Measurements from ENCODE around the gene CTRB1.

GRCh38 chr16:75229172-75230031 lies 10.6 kb downstream of the CTRB1 start:
- TF ChIP-seq, protein P1, sequence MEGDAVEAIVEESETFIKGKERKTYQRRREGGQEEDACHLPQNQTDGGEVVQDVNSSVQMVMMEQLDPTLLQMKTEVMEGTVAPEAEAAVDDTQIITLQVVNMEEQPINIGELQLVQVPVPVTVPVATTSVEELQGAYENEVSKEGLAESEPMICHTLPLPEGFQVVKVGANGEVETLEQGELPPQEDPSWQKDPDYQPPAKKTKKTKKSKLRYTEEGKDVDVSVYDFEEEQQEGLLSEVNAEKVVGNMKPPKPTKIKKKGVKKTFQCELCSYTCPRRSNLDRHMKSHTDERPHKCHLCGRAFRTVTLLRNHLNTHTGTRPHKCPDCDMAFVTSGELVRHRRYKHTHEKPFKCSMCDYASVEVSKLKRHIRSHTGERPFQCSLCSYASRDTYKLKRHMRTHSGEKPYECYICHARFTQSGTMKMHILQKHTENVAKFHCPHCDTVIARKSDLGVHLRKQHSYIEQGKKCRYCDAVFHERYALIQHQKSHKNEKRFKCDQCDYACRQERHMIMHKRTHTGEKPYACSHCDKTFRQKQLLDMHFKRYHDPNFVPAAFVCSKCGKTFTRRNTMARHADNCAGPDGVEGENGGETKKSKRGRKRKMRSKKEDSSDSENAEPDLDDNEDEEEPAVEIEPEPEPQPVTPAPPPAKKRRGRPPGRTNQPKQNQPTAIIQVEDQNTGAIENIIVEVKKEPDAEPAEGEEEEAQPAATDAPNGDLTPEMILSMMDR (conservative IDR thresholded peaks at IDR 0.05 in 1 of 2, IDR thresholded peaks at IDR 0.05 in 1 of 2; ENCODE audit: extremely low read depth in 1 of 2, insufficient read depth in 1 of 2, low read depth in 1 of 2, low read length in 2 of 2) = no peak
- no peak for TF ChIP-seq EZH2 (IDR thresholded peaks at IDR 0.05; ENCODE audit: borderline replicate concordance, low read length)

Data from mammary epithelial cell (primary cell).